T-helper 1 cell treated with Interleukin-12 subunit alpha and Interleukin-12 subunit beta and Interleukin-4 antibody, amounts not matched to agents 30 ng/mL and 1 ng/mL, for 36 hours (primary cell): Measurements from ENCODE around the gene ATP9B. TPM values are rescaled to one million over a fixed set of nuclear protein-coding genes. Genes with fewer than 3 reads are reported as not detected.

Experiments
- intact Hi-C: fragments of 100-400 bp; cut with micrococcal nuclease; formaldehyde crosslinking; loops from one replicate; pipeline ENCODE4 v1.15.1; 2024
- total RNA-seq: library from RNA; stranded (reverse); gene quantifications from 2 replicates; pipeline ENCODE4 v1.2.3, GENCODE V29; 2022

ATP9B gene
- total RNA-seq, 1 donor from 2014 or later, result 27.7 TPM

- intact Hi-C loops, result loop anchor here (1.0 to 5.0 kb wide), 6 partner anchors 11 to 753 kb away; partner anchors contain the start of genes ADNP2 and SLC66A2
Observed at GRCh38 chr18:79393635-79394533, 324.7 kb downstream of the ATP9B start.

- intact Hi-C loops, result loop anchor here (2.0 to 5.0 kb wide), 4 partner anchors 128 to 753 kb away; partner anchors contain the start of genes ADNP2 and SLC66A2
Observed at GRCh38 chr18:79394534-79395307, 325.5 kb downstream of the ATP9B start.

- intact Hi-C loops, result loop anchor here (2.0 kb wide), 2 partner anchors 128 to 714 kb away; partner anchors contain the start of gene ADNP2
Observed at GRCh38 chr18:79395308-79395640, 326.1 kb downstream of the ATP9B start.

- intact Hi-C loops, result loop anchor here (2.0 kb wide), 2 partner anchors 127 to 713 kb away; partner anchors contain the start of gene ADNP2
Observed at GRCh38 chr18:79395761-79396404, 326.7 kb downstream of the ATP9B start, which contains the start of gene NFATC1. TSS of gene NFATC1 (plus strand) at chr18:79395930. CDS start at chr18:79396225, 295 bp downstream.

- intact Hi-C loops, result no loop called here
Observed at GRCh38 chr18:79396431-79397246, 327.4 kb downstream of the ATP9B start.

GRCh38 chr18:79397247-79397829 lies 328.1 kb downstream of the ATP9B start:
- intact Hi-C loops, result no loop called here

GRCh38 chr18:79397830-79398761 lies 328.9 kb downstream of the ATP9B start:
- intact Hi-C loops, result no loop called here

GRCh38 chr18:79399275-79400081 lies 330.3 kb downstream of the ATP9B start:
- intact Hi-C loops, result loop anchor here (1.0 kb wide), 2 partner anchors 124 to 330 kb away; partner anchors contain the start of gene ATP9B

GRCh38 chr18:79400091-79400590 lies 330.9 kb downstream of the ATP9B start:
- intact Hi-C loops, result loop anchor here (1.0 kb wide), 1 partner anchor 331 kb away; the partner anchor contains the start of gene ATP9B

- intact Hi-C loops, result loop anchor here (1.0 kb wide), 2 partner anchors 279 to 331 kb away; partner anchors contain the start of genes ATP9B and CTDP1
Observed at GRCh38 chr18:79400591-79401381, 331.6 kb downstream of the ATP9B start.

GRCh38 chr18:79401494-79402208 lies 332.5 kb downstream of the ATP9B start:
- intact Hi-C loops, result loop anchor here (1.0 kb wide), 1 partner anchor 278 kb away; the partner anchor contains the start of gene CTDP1

- intact Hi-C loops, result no loop called here
Observed at GRCh38 chr18:79402209-79402576, 333.0 kb downstream of the ATP9B start.

- intact Hi-C loops, result no loop called here
Observed at GRCh38 chr18:79402977-79403722, 334.0 kb downstream of the ATP9B start.

GRCh38 chr18:79403723-79404566 lies 334.8 kb downstream of the ATP9B start:
- intact Hi-C loops, result loop anchor here (2.0 kb wide), 1 partner anchor 547 kb away; the partner anchor contains the start of gene SLC66A2
